A549 (cell line): Measurements from ENCODE around the gene KHDC4. TPM values are rescaled to one million over a fixed set of nuclear protein-coding genes. Genes with fewer than 3 reads are reported as not detected.

Source experiments
- ATAC-seq, 2 experiments: fragments of 200-7000 bp in 1 of 2; fragments of >200 bp in 1 of 2; cut with Nextera tagmentation in 1 of 2; cut with Tn5 transposase in 1 of 2; 3 replicates each; pipeline versions ENCODE4 v1.8.0 to v1.9.1; 2018 to 2020; ENCODE audit warnings: mild to moderate bottlenecking in 1 of 2, moderate library complexity in 1 of 2
- CTCF ChIA-PET: fragments of 300-600 bp; sonication (Branson Sonifier 250); formaldehyde crosslinking; extraction: SDS; loops from one replicate; lab custom pipeline; 2021; ENCODE audit warnings: antibody characterized with exemption, inconsistent platforms; lab: Yijun Ruan, JAX
- POLR2A ChIA-PET: fragments of 350-600 bp; formaldehyde crosslinking; extraction: SDS; loops from one replicate; lab custom pipeline; 2021; ENCODE audit warnings: antibody characterized with exemption, inconsistent platforms; lab: Yijun Ruan, JAX
- DNase-seq, 2 experiments: peaks; one replicate each; pipeline versions ENCODE4 v3.0.0 to v3.0.0-alpha.2; 2011 to 2016; ENCODE audit warnings: low read depth in 1 of 2, low spot score in 1 of 2
- FAIRE-seq: peaks from 2 replicates; lab custom pipeline; 2011; peaks lifted over from hg19 to GRCh38; lab: Jason Lieb, UNC
- H3K27ac ChIP-seq, 2 experiments: fragments of >200 bp; sonication (Bioruptor Twin); formaldehyde crosslinking; 3 replicates each; pipeline ENCODE4 v1.5.1; 2016 to 2017
- H3K4me1 ChIP-seq: fragments of >200 bp; sonication (Bioruptor Twin); formaldehyde crosslinking; 3 replicates; pipeline ENCODE4 v1.6.1; 2016
- H3K4me2 ChIP-seq: fragments of >200 bp; sonication (Bioruptor Twin); formaldehyde crosslinking; 3 replicates; pipeline ENCODE4 v1.6.1; 2016
- H3K4me3 ChIP-seq: fragments of >200 bp; sonication (Bioruptor Twin); formaldehyde crosslinking; 3 replicates; pipeline ENCODE4 v1.5.1; 2016
- H3K9me3 ChIP-seq: fragments of >200 bp; sonication (Bioruptor Twin); formaldehyde crosslinking; 3 replicates; pipeline ENCODE4 v1.6.1; 2016
- ATOH8 ChIP-seq: fragments of 250-450 bp; sonication (Bioruptor Pico); IDR thresholded peaks from 2 replicates; pipeline ENCODE4 v1.5.0; 2020; ENCODE audit warnings: low read depth, mild to moderate bottlenecking, moderate library complexity
- BHLHE40 ChIP-seq: IDR thresholded peaks from 2 replicates; pipeline ENCODE4 v1.6.1; 2012; ENCODE audit warnings: low read depth, low read length, inconsistent platforms
- CBX2 ChIP-seq: fragments of 200-600 bp; sonication (generic); IDR thresholded peaks from 2 replicates; pipeline ENCODE4 v1.6.1; 2016; ENCODE audit warnings: low read depth, mild to moderate bottlenecking, borderline replicate concordance
- CBX8 ChIP-seq: fragments of 200-600 bp; sonication (generic); IDR thresholded peaks from 2 replicates; pipeline ENCODE4 v1.6.1; 2016
- EHF ChIP-seq: fragments of 250-450 bp; sonication (Bioruptor Pico); IDR thresholded peaks from 2 replicates; pipeline ENCODE4 v1.5.0; 2020; ENCODE audit warnings: mild to moderate bottlenecking
- ESRRA ChIP-seq: fragments of 150-350 bp; IDR thresholded peaks from 2 replicates; pipeline ENCODE4 v1.6.1; 2014; ENCODE audit warnings: mild to moderate bottlenecking, low read length, borderline replicate concordance
- FOSL2 ChIP-seq, 2 experiments: fragments of 450-650 bp in 1 of 2; fragments of >200 bp in 1 of 2; sonication (Bioruptor Twin) in 1 of 2; formaldehyde crosslinking; IDR thresholded peaks; 2 replicates each; pipeline versions ENCODE4 v1.5.0 to v1.6.1; 2016 to 2020; ENCODE audit warnings: mild to moderate bottlenecking in 1 of 2, moderate library complexity in 1 of 2
- FOXS1 ChIP-seq: fragments of 250-450 bp; sonication (Bioruptor Pico); IDR thresholded peaks from 2 replicates; pipeline ENCODE4 v1.5.0; 2020; ENCODE audit warnings: mild to moderate bottlenecking, moderate library complexity
- GATA3 ChIP-seq: IDR thresholded peaks from 2 replicates; pipeline ENCODE4 v1.6.1; 2012; ENCODE audit warnings: borderline replicate concordance
- JUN ChIP-seq, 2 experiments: fragments of >200 bp; sonication (Bioruptor Twin); formaldehyde crosslinking; IDR thresholded peaks; 2 replicates in 1 of 2; 3 replicates in 1 of 2; pipeline ENCODE4 v1.6.1; 2016 to 2017
- MAX ChIP-seq: IDR thresholded peaks from 2 replicates; pipeline ENCODE4 v1.6.1; 2012
- MYC ChIP-seq: IDR thresholded peaks from 2 replicates; pipeline ENCODE4 v1.6.1; 2012; ENCODE audit warnings: mild to moderate bottlenecking, inconsistent platforms, low read length, improper control_type of control experiment, borderline replicate concordance
- NFE2L2 ChIP-seq: fragments of 150-350 bp; conservative IDR thresholded peaks from 2 replicates; pipeline ENCODE4 v1.6.1; 2014; ENCODE audit warnings: low read length
- PBX3 ChIP-seq: IDR thresholded peaks from 2 replicates; pipeline ENCODE4 v1.6.1; 2012
- POLR2AphosphoS2 ChIP-seq: conservative IDR thresholded peaks from 2 replicates; pipeline ENCODE4 v1.6.1; 2012; ENCODE audit warnings: low read length, improper control_type of control experiment, inconsistent platforms
- RAD21 ChIP-seq, 2 experiments: fragments of >200 bp in 1 of 2; sonication (Bioruptor Twin) in 1 of 2; formaldehyde crosslinking in 1 of 2; IDR thresholded peaks in 1 of 2; conservative IDR thresholded peaks in 1 of 2; 2 replicates in 1 of 2; 3 replicates in 1 of 2; pipeline ENCODE4 v1.6.1; 2012 to 2018; ENCODE audit warnings: inconsistent platforms in 1 of 2
- RARB ChIP-seq: fragments of 250-450 bp; sonication (Bioruptor Pico); IDR thresholded peaks from 2 replicates; pipeline ENCODE4 v1.8.0; 2021; ENCODE audit warnings: mild to moderate bottlenecking, moderate library complexity
- RCOR1 ChIP-seq: fragments of 150-350 bp; IDR thresholded peaks from 2 replicates; pipeline ENCODE4 v1.6.1; 2014; ENCODE audit warnings: antibody characterized with exemption, low read length, low read depth
- SREBF2 ChIP-seq: fragments of 450-650 bp; IDR thresholded peaks from 2 replicates; pipeline ENCODE4 v1.6.1; 2014; ENCODE audit warnings: mild to moderate bottlenecking, moderate library complexity
- TFCP2L1 ChIP-seq: fragments of 250-450 bp; sonication (Bioruptor Pico); IDR thresholded peaks from 2 replicates; pipeline ENCODE4 v1.5.0; 2021; ENCODE audit warnings: mild to moderate bottlenecking
- ZFP36 ChIP-seq: fragments of 450-650 bp; IDR thresholded peaks from 2 replicates; pipeline ENCODE4 v1.6.1; 2014; ENCODE audit warnings: borderline replicate concordance; ENCODE audit not compliant: partially characterized antibody
- ZNF302 ChIP-seq: fragments of 250-450 bp; sonication (Bioruptor Pico); IDR thresholded peaks from 2 replicates; pipeline ENCODE4 v1.9.0; 2021; ENCODE audit warnings: inconsistent platforms, mild to moderate bottlenecking, moderate library complexity
- ZSCAN20 ChIP-seq: fragments of 250-450 bp; sonication (Bioruptor Pico); IDR thresholded peaks from 2 replicates; pipeline ENCODE4 v1.8.0; 2022; ENCODE audit warnings: mild to moderate bottlenecking, moderate library complexity
- WGBS: methylation state at CpG from one replicate; pipeline ENCODE4 v1.1.6; 2017; ENCODE audit errors: missing lambda C conversion rate; 5-methylcytosine and 5-hydroxymethylcytosine counted together
- polyA plus RNA-seq, 4 experiments: library from polyadenylated mRNA; depleted of rRNA in 3 of 4; stranded (reverse); fragments of >200 nt; fragmentation: RNase III in 1 of 4; extraction: RNeasy Plus Mini Kit Qiagen cat#74134 plus additional on column Dnase treatment in 1 of 4; gene quantifications; 2 replicates in 3 of 4; 3 replicates in 1 of 4; pipeline ENCODE4 v1.2.3, GENCODE V29; 2011 to 2017
- TF ChIP-seq, protein P1 (sequence below): fragments of >200 bp; sonication (Bioruptor Twin); formaldehyde crosslinking; IDR thresholded peaks from 3 replicates; pipeline ENCODE4 v1.5.1; 2016
- TF ChIP-seq, protein P2 (sequence below): IDR thresholded peaks from 2 replicates; pipeline ENCODE4 v1.6.1; 2012; ENCODE audit warnings: low read depth, borderline replicate concordance
- TF ChIP-seq, protein P3 (sequence below): fragments of 450-650 bp; IDR thresholded peaks from 2 replicates; pipeline ENCODE4 v1.6.1; 2014; ENCODE audit warnings: antibody characterized with exemption
- TF ChIP-seq, protein P4 (sequence below): fragments of >200 bp; sonication (Bioruptor Twin); formaldehyde crosslinking; IDR thresholded peaks from 2 replicates; pipeline ENCODE4 v1.6.1; 2016

Gene KHDC4
- polyA plus RNA-seq, 2 of the 4 experiments (the other 2 are of a cell fraction), result 37.7 to 72.3 TPM

DNA sequence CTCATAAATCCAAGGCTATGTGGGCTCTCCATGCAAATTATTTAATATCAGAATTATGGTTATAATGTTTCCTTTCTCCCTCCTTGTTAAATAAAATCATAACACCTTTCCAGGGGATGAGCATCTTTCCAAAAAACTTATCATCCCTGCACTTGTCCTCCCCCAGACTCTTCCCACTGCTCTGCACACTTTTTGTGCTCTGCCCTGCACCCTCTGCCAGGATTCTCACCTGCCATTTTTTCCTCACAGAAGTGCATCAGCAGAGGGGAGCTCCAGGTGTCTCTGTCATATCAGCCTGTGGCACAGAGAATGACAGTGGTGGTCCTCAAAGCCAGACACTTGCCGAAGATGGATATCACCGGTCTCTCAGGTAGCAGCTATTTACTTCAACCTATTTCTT, 54.0 kb downstream of the KHDC4 start (continued):
- TF ChIP-seq, protein P1, sequence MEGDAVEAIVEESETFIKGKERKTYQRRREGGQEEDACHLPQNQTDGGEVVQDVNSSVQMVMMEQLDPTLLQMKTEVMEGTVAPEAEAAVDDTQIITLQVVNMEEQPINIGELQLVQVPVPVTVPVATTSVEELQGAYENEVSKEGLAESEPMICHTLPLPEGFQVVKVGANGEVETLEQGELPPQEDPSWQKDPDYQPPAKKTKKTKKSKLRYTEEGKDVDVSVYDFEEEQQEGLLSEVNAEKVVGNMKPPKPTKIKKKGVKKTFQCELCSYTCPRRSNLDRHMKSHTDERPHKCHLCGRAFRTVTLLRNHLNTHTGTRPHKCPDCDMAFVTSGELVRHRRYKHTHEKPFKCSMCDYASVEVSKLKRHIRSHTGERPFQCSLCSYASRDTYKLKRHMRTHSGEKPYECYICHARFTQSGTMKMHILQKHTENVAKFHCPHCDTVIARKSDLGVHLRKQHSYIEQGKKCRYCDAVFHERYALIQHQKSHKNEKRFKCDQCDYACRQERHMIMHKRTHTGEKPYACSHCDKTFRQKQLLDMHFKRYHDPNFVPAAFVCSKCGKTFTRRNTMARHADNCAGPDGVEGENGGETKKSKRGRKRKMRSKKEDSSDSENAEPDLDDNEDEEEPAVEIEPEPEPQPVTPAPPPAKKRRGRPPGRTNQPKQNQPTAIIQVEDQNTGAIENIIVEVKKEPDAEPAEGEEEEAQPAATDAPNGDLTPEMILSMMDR, result no peak

DNA sequence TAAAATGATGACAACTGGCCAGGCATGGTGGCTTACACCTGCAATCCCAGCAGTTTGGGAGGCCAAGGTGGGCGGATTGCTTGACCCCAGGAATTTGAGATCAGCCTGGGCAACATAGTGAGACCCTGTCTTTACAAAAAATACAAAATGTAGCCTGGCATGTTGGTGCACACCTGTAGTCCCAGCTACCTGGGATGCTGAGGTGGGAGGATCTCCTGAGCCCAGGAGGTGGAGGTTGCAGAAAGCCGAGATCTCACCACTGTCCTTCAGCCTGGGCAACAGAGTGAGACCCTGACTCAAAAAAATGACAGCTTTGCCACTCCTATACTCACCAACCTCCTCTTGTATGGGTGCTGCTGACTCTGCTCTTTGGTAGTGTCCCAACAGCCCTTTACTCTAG, 56.3 kb downstream of the KHDC4 start:
- POLR2A ChIA-PET, result no interaction called here
- CTCF ChIA-PET, result interaction anchor here (1.2 kb wide), 1 partner anchor 42 kb away, joined by 3 read pairs; no protein-coding TSS in a partner anchor
- no peak overlapping the region for H3K4me2 ChIP-seq
- TF ChIP-seq ZNF302 (CRISPR knock-in tag) (no peak), RARB (CRISPR knock-in tag) (no peak), JUN (IDR thresholded peaks at IDR 0.05) (no peak), MYC (no peak), EHF (CRISPR knock-in tag) (no peak), GATA3 (no peak)
- ATAC-seq (no peak), DNase-seq (no peak), FAIRE-seq (no peak)
- H3K27ac ChIP-seq, result no peak overlapping the region
- H3K9me3 ChIP-seq, result no peaks in the 10 kb centered on the region
- H3K4me1 ChIP-seq, result no peaks in the 10 kb centered on the region
- no peak overlapping the region for H3K4me3 ChIP-seq
- 88% methylated on average over 2 of the region's 2 CpGs for WGBS

- 86% methylated on average over 9 of the region's 9 CpGs for WGBS
- Histone ChIP-seq H3K27ac (no peak overlapping the region), H3K4me2 (no peak overlapping the region), H3K4me1 (no peaks in the 10 kb centered on the region), H3K4me3 (no peak overlapping the region), H3K9me3 (no peaks in the 10 kb centered on the region)
- DNase-seq, result no peak
- no peak for FAIRE-seq
- TF ChIP-seq RCOR1 (no peak), NFE2L2 (no peak), TFCP2L1 (CRISPR knock-in tag) (no peak), CBX8 (no peak), FOXS1 (CRISPR knock-in tag) (no peak), BHLHE40 (no peak), CBX2 (no peak), PBX3 (no peak), FOSL2 (IDR thresholded peaks at IDR 0.05) (no peak), FOSL2 (CRISPR knock-in tag; IDR thresholded peaks at IDR 0.05) (no peak)
- ChIA-PET CTCF (interaction anchor here (1.4 kb wide), 2 partner anchors 9 to 116 kb away, joined by 3 read pairs; no protein-coding TSS in a partner anchor), POLR2A (interaction anchor here (0.6 kb wide), 1 partner anchor 10 kb away, joined by 5 read pairs; no protein-coding TSS in a partner anchor)
- ATAC-seq, result no peak
These were observed 60.4 kb downstream of the KHDC4 start for GRCh38 chr1:155873860-155874259.

- no peaks in the 10 kb centered on the region for H3K9me3 ChIP-seq
- TF ChIP-seq FOSL2 (IDR thresholded peaks at IDR 0.05) (no peak), FOSL2 (CRISPR knock-in tag; IDR thresholded peaks at IDR 0.05) (no peak), ZNF302 (CRISPR knock-in tag) (no peak), SREBF2 (no peak), ATOH8 (CRISPR knock-in tag) (no peak), ZSCAN20 (CRISPR knock-in tag) (no peak), POLR2AphosphoS2 (no peak), ZFP36 (no peak), GATA3 (no peak), MAX (no peak), ESRRA (no peak), CBX8 (no peak), RAD21 (conservative IDR thresholded peaks at IDR 0.05 in 1 of 2, IDR thresholded peaks at IDR 0.05 in 1 of 2) (no peak), FOXS1 (CRISPR knock-in tag) (no peak)
- TF ChIP-seq, protein P2, sequence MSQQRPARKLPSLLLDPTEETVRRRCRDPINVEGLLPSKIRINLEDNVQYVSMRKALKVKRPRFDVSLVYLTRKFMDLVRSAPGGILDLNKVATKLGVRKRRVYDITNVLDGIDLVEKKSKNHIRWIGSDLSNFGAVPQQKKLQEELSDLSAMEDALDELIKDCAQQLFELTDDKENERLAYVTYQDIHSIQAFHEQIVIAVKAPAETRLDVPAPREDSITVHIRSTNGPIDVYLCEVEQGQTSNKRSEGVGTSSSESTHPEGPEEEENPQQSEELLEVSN, result no peak
- TF ChIP-seq, protein P3, sequence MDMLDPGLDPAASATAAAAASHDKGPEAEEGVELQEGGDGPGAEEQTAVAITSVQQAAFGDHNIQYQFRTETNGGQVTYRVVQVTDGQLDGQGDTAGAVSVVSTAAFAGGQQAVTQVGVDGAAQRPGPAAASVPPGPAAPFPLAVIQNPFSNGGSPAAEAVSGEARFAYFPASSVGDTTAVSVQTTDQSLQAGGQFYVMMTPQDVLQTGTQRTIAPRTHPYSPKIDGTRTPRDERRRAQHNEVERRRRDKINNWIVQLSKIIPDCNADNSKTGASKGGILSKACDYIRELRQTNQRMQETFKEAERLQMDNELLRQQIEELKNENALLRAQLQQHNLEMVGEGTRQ, result no peak
- TF ChIP-seq, protein P4, sequence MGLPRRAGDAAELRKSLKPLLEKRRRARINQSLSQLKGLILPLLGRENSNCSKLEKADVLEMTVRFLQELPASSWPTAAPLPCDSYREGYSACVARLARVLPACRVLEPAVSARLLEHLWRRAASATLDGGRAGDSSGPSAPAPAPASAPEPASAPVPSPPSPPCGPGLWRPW, result no peak
- H3K4me3 ChIP-seq, result no peak overlapping the region
- FAIRE-seq (no peak), ATAC-seq (no peak), DNase-seq (no peak)
- POLR2A ChIA-PET, result no interaction called here
- WGBS, result 85% methylated on average over 5 of the region's 5 CpGs
- no peak overlapping the region for H3K27ac ChIP-seq
- H3K4me1 ChIP-seq, result no peaks in the 10 kb centered on the region
- H3K4me2 ChIP-seq, result no peak overlapping the region
- CTCF ChIA-PET, result interaction anchor here (0.9 to 2.0 kb wide), 6 partner anchors 9 to 117 kb away, joined by 3 to 6 read pairs (median 4); no protein-coding TSS in a partner anchor
These were observed 61.7 kb downstream of the KHDC4 start for GRCh38 chr1:155872527-155872926.
